ENCODE data around the gene XRCC1.

The XRCC1 gene, protein sequence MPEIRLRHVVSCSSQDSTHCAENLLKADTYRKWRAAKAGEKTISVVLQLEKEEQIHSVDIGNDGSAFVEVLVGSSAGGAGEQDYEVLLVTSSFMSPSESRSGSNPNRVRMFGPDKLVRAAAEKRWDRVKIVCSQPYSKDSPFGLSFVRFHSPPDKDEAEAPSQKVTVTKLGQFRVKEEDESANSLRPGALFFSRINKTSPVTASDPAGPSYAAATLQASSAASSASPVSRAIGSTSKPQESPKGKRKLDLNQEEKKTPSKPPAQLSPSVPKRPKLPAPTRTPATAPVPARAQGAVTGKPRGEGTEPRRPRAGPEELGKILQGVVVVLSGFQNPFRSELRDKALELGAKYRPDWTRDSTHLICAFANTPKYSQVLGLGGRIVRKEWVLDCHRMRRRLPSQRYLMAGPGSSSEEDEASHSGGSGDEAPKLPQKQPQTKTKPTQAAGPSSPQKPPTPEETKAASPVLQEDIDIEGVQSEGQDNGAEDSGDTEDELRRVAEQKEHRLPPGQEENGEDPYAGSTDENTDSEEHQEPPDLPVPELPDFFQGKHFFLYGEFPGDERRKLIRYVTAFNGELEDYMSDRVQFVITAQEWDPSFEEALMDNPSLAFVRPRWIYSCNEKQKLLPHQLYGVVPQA

DNA sequence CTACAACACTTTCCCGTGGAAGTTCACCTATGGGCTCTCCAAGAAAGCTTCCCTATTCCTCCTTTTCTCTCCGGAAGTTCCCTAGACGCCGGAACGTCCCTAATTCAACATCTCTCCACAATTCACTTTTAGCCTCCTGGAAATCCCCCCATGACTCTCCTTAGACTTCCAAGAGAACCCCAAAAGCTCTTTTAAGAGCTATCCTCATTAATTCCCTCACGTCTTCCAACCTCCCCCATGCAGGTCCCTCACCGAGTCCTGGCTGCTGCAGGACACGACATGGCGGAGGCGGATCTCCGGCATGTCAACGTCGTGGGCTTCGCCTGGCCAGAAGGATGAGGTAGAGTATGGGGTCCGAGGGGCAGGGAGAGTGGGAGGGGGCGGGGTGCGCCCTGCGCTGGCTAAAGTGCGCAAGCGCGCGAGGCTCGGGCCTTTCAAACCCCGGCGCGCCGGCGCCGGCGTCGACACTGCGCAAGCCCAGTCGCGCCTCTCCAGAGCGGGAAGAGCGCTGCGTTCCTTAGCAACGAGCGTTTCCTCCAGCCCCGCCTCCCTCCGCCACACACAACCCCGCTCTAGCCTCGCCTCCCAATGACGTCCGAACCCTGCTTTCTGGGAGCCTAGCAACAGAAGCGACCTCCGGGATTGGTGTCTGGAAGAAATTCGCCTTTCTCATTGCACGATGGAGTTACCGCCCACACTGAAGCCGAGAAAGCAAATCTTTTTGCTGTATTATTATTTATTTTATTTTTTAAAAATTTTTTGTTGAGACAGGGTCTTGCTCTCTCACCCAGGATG lies at the start of gene XRCC1, which contains the start of gene PINLYP:
TSS of gene XRCC1 (minus strand) at position 372 of the 795 bp plus-strand sequence. CDS start at position 303, 69 bp downstream.
TSS of gene PINLYP (plus strand) at position 646 of the 795 bp plus-strand sequence. CDS start 1,391 bp downstream, outside the sequence.
- H2AFZ ChIP-seq (ENCODE audit: low read length): peak within 1 kb of the TSS; percentile 96
- H4K20me1 ChIP-seq (ENCODE audit: insufficient read depth, low read length): no peaks in the 10 kb centered on the region
- H3K4me2 ChIP-seq (ENCODE audit: low read depth, low read length): peak within 1 kb of the TSS; percentile 97
- no peaks in the 10 kb centered on the region for H3K9me3 ChIP-seq (replicated peaks; ENCODE audit: insufficient read depth, low read length)
- peak within 1 kb of the TSS; percentile 100 for H3K4me3 ChIP-seq (ENCODE audit: low read length)
- H3K79me2 ChIP-seq (ENCODE audit: low read length): peaks cover 16% of the 10 kb centered on the region
- H3K36me3 ChIP-seq (replicated peaks; ENCODE audit: insufficient read depth, low read length): no peaks in the 10 kb centered on the region
- peaks cover 4% of the 10 kb centered on the region; the same call in 1 of the 2 replicates for H3K4me1 ChIP-seq (ENCODE audit: low read length)
- no peaks in the 10 kb centered on the region for H3K9me2 ChIP-seq (replicated peaks; ENCODE audit: insufficient read depth, low read length)
- DNase-seq: peak; percentile 99
- peak within 1 kb of the TSS; percentile 53; the same call in 1 of the 2 replicates for H3K27ac ChIP-seq (ENCODE audit: low read length)
- TF ChIP-seq, protein P1, sequence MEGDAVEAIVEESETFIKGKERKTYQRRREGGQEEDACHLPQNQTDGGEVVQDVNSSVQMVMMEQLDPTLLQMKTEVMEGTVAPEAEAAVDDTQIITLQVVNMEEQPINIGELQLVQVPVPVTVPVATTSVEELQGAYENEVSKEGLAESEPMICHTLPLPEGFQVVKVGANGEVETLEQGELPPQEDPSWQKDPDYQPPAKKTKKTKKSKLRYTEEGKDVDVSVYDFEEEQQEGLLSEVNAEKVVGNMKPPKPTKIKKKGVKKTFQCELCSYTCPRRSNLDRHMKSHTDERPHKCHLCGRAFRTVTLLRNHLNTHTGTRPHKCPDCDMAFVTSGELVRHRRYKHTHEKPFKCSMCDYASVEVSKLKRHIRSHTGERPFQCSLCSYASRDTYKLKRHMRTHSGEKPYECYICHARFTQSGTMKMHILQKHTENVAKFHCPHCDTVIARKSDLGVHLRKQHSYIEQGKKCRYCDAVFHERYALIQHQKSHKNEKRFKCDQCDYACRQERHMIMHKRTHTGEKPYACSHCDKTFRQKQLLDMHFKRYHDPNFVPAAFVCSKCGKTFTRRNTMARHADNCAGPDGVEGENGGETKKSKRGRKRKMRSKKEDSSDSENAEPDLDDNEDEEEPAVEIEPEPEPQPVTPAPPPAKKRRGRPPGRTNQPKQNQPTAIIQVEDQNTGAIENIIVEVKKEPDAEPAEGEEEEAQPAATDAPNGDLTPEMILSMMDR (IDR thresholded peaks at IDR 0.05; ENCODE audit: low read length): no peak
- no peak for TF ChIP-seq EZH2phosphoT487 (IDR thresholded peaks at IDR 0.05; ENCODE audit: low read length)
- TF ChIP-seq EZH2 (optimal IDR thresholded peaks at IDR 0.05; ENCODE audit: low read depth, low read length): no peak
- H3F3A ChIP-seq (ENCODE audit: insufficient read depth, low read length): no peaks in the 10 kb centered on the region
- H3K9ac ChIP-seq (ENCODE audit: low read length): peak within 1 kb of the TSS; percentile 97
- H3K27me3 ChIP-seq (replicated peaks; ENCODE audit: insufficient read depth, low read length): peaks cover 19% of the 10 kb centered on the region; the same call in 1 of the 2 replicates

DNA sequence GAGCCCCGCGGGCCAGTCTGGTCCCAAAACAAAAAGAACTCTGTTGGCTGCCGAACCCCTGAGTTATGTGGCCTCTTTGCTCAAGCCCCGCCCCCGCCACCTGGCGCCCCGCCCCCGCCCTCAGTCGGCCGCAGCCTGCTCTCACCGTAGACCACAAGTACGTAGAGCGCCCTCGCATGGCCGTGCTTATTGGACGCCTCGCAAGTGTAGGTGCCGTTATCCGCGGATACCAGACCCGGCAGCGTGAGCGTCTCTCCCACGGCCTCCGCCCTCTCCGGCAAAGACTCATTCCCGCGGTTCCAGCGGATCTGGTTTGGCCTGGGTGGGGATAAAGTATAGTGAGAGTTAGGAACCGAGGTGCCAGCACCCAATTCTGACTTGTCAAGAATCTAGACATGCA lies 49.6 kb upstream of the XRCC1 start:
- peak overlapping the region; percentile 41; the same call in 1 of the 2 replicates for H3K4me2 ChIP-seq (ENCODE audit: low read depth, low read length)
- no peaks in the 10 kb centered on the region for H3K79me2 ChIP-seq (ENCODE audit: low read length)
- H3K9me3 ChIP-seq (replicated peaks; ENCODE audit: insufficient read depth, low read length): no peaks in the 10 kb centered on the region

More for the DNA sequence above, 49.6 kb upstream of the XRCC1 start:
- TF ChIP-seq EZH2phosphoT487 (IDR thresholded peaks at IDR 0.05; ENCODE audit: low read length): no peak
- TF ChIP-seq, protein P1 (IDR thresholded peaks at IDR 0.05; ENCODE audit: low read length): peak; percentile 38
- Histone ChIP-seq H3K36me3 (replicated peaks; ENCODE audit: insufficient read depth, low read length) (no peaks in the 10 kb centered on the region), H3K9ac (ENCODE audit: low read length) (no peak overlapping the region), H3K9me2 (replicated peaks; ENCODE audit: insufficient read depth, low read length) (no peaks in the 10 kb centered on the region), H3F3A (ENCODE audit: insufficient read depth, low read length) (peaks cover 5% of the 10 kb centered on the region; the same call in 1 of the 2 replicates), H3K27me3 (replicated peaks; ENCODE audit: insufficient read depth, low read length) (peaks cover 14% of the 10 kb centered on the region), H4K20me1 (ENCODE audit: insufficient read depth, low read length) (no peaks in the 10 kb centered on the region), H3K4me1 (ENCODE audit: low read length) (peaks cover 6% of the 10 kb centered on the region; the same call in 1 of the 2 replicates), H3K27ac (ENCODE audit: low read length) (no peak overlapping the region), H2AFZ (ENCODE audit: low read length) (no peak overlapping the region), H3K4me3 (ENCODE audit: low read length) (0 out of 2 replicates have a peak overlapping the region, but pooled peaks have one; percentile 21)
- peak; percentile 78 for DNase-seq
